ENCODE measurements around the gene UBAP1.
"Not testable (repeated sequence)": the region's sequence is repeated elsewhere in the genome, so short reads cannot be mapped to it uniquely, and the experiment has no call there.

UBAP1 gene

GRCh38 chr9:34226144-34226760, 47.4 kb downstream of the UBAP1 start:
- not testable (repeated sequence) for DNase-seq

GRCh38 chr9:34227445-34227844, 48.6 kb downstream of the UBAP1 start:
- no peak for DNase-seq

- DNase-seq: no peak
Observed at GRCh38 chr9:34230556-34230955, 51.7 kb downstream of the UBAP1 start.

- no peak for DNase-seq
Observed at GRCh38 chr9:34232201-34232600, 53.4 kb downstream of the UBAP1 start.

GRCh38 chr9:34233672-34234071, 54.8 kb downstream of the UBAP1 start:
- no peak for DNase-seq

GRCh38 chr9:34237836-34238235, 59.0 kb downstream of the UBAP1 start:
- DNase-seq: no peak

- no peak for DNase-seq
Observed at GRCh38 chr9:34240006-34240405, 61.2 kb downstream of the UBAP1 start.

GRCh38 chr9:34242830-34243229, 64.0 kb downstream of the UBAP1 start:
- no peak for DNase-seq

- not testable (repeated sequence) for DNase-seq
Observed at GRCh38 chr9:34245212-34245611, 66.4 kb downstream of the UBAP1 start.

GRCh38 chr9:34246453-34246852, 67.6 kb downstream of the UBAP1 start:
- no peak for DNase-seq

- DNase-seq: not testable (repeated sequence)
Observed at GRCh38 chr9:34247782-34248181, 68.9 kb downstream of the UBAP1 start.

- DNase-seq: no peak
Observed at GRCh38 chr9:34249274-34249673, 70.4 kb downstream of the UBAP1 start.

- no peak for DNase-seq
Observed at GRCh38 chr9:34250721-34251120, 71.9 kb downstream of the UBAP1 start.

GRCh38 chr9:34252016-34252415, 73.2 kb downstream of the UBAP1 start:
- no peak for DNase-seq

GRCh38 chr9:34252670-34253459, 74.0 kb downstream of the UBAP1 start:
- DNase-seq: peak; percentile 80

- no peak for DNase-seq
Observed at GRCh38 chr9:34253460-34253837, 74.6 kb downstream of the UBAP1 start.

- no peak for DNase-seq
Observed at GRCh38 chr9:34254141-34254913, 75.5 kb downstream of the UBAP1 start.

- no peak for DNase-seq
Observed at GRCh38 chr9:34254966-34255825, 76.4 kb downstream of the UBAP1 start.

- DNase-seq: no peak
Observed at GRCh38 chr9:34256104-34256503, 77.3 kb downstream of the UBAP1 start.

GRCh38 chr9:34256987-34257585, 78.2 kb downstream of the UBAP1 start:
- DNase-seq: no peak

GRCh38 chr9:34259315-34259714, 80.5 kb downstream of the UBAP1 start:
- no peak for DNase-seq

- DNase-seq: no peak
Observed at GRCh38 chr9:34262971-34263370, 84.1 kb downstream of the UBAP1 start.
